ENCODE measurements around the gene HMG20B. TPM values are rescaled to one million over a fixed set of nuclear protein-coding genes. Genes with fewer than 3 reads are reported as not detected.

HMG20B gene
- total and polyA plus RNA-seq, 2 of the 8 experiments (the other 6 are each of a cell fraction or from before 2014, with no cell fraction given), result 42.9 to 74.2 TPM

- ChIA-PET CTCF (ENCODE audit: partially characterized antibody) (interaction anchor here (0.5 to 1.6 kb wide), 4 partner anchors 9 to 49 kb away, joined by 3 to 5 read pairs (median 3); no protein-coding TSS in a partner anchor), POLR2A (ENCODE audit: partially characterized antibody) (interaction anchor here (0.9 to 4.3 kb wide), 2 partner anchors 13 to 15 kb away, joined by 4 to 30 read pairs; partner anchors contain the start of gene TEKTIP1)
- FAIRE-seq (no peak), DNase-seq (ENCODE audit: low read depth in 1 of 2, low spot score in 2 of 2) (no peak)
- H2AK5ac ChIP-seq (ENCODE audit: low read depth, low read length), result no peak overlapping the region
- H2BK12ac ChIP-seq (ENCODE audit: low read depth, low read length), result no peak overlapping the region
- no peak overlapping the region for H2BK5ac ChIP-seq (ENCODE audit: low read depth, low read length)
- no peak overlapping the region for H4K5ac ChIP-seq (ENCODE audit: insufficient read length, low read depth, low read length)
- no peaks in the 10 kb centered on the region for H3K27me3 ChIP-seq (replicated peaks in 1 of 4; ENCODE audit: control insufficient read depth in 3 of 4, extremely low read depth in 1 of 4, insufficient read depth in 3 of 4, low read length in 3 of 4)
- no peak overlapping the region for H3K9ac ChIP-seq (replicated peaks in 1 of 4; ENCODE audit: extremely low read depth in 1 of 4, low read depth in 3 of 4, low read length in 3 of 4)
- no peak overlapping the region for H3K18ac ChIP-seq (ENCODE audit: extremely low read depth, low read length)
- H2BK20ac ChIP-seq (ENCODE audit: low read length), result no peak overlapping the region
- no peak overlapping the region for H3K4me2 ChIP-seq (ENCODE audit: insufficient read depth in 1 of 2, low read depth in 2 of 2, low read length in 2 of 2)
- H3K79me2 ChIP-seq (ENCODE audit: control insufficient read depth in 1 of 2, insufficient read depth in 2 of 2, low read length in 2 of 2), result peaks cover 0 to 21% of the 10 kb centered on the region in 2 experiments; a peak in 3 of 4 replicates
- H3K23me2 ChIP-seq (ENCODE audit: low read depth, low read length), result peaks cover 6% of the 10 kb centered on the region; the same call in 1 of the 2 replicates
- no peak overlapping the region for H2BK15ac ChIP-seq (ENCODE audit: low read length)
- H3K4me3 ChIP-seq (ENCODE audit: extremely low read depth in 1 of 4, insufficient read depth in 2 of 4, low read depth in 3 of 4, low read length in 4 of 4), result no peak overlapping the region
- no peak overlapping the region for H4K91ac ChIP-seq (replicated peaks; ENCODE audit: insufficient read length, low read length)
- no peak overlapping the region for H2AFZ ChIP-seq (ENCODE audit: low read length)
- no peak overlapping the region for H3K23ac ChIP-seq (ENCODE audit: insufficient read length)
- H4K20me1 ChIP-seq (replicated peaks in 1 of 2; ENCODE audit: control insufficient read depth in 1 of 2, insufficient read depth in 2 of 2, low read length in 2 of 2), result peaks cover 0 to 16% of the 10 kb centered on the region in 2 experiments
- no peak overlapping the region for H4K8ac ChIP-seq (ENCODE audit: extremely low read depth, insufficient read depth, low read length)
- WGBS, 2 experiments (ENCODE audit: extremely low coverage in 1 of 2, insufficient coverage in 1 of 2, insufficient read length in 1 of 2, insufficient replicate concordance in 2 of 2, low coverage in 1 of 2, low lambda C conversion rate in 2 of 2, missing lambda C conversion rate in 1 of 2), result 92% methylated on average over 30 of the region's 33 CpGs; no CpG with 5 or more reads in 1 of the 2 experiments
- no peak overlapping the region for H2BK120ac ChIP-seq (replicated peaks; ENCODE audit: low read depth, low read length)
- no peaks in the 10 kb centered on the region; the same call in 1 of the 2 replicates for H3K79me1 ChIP-seq (ENCODE audit: low read depth, low read length)
- H3K36me3 ChIP-seq (ENCODE audit: control insufficient read depth in 2 of 4, insufficient read depth in 4 of 4, low read length in 3 of 4), result peaks cover 0 to 11% (median 3%) of the 10 kb centered on the region in 4 experiments; a peak in 4 of 8 replicates
- H3K9me3 ChIP-seq (ENCODE audit: insufficient read depth in 2 of 2, low read depth in 1 of 2, low read length in 1 of 2), result no peaks in the 10 kb centered on the region
- peaks cover 0 to 17% (median 7%) of the 10 kb centered on the region in 4 experiments; a peak in 6 of 7 replicates for H3K4me1 ChIP-seq (replicated peaks in 1 of 4; ENCODE audit: control insufficient read depth in 3 of 4, insufficient read depth in 4 of 4, low read length in 3 of 4)
- no peak overlapping the region for H3K27ac ChIP-seq (ENCODE audit: low read depth, low read length)
- H3K14ac ChIP-seq (ENCODE audit: insufficient read length), result no peak overlapping the region
- H3K4ac ChIP-seq (replicated peaks; ENCODE audit: insufficient read length, low read depth, low read length), result no peak overlapping the region
- no peak overlapping the region for H3K56ac ChIP-seq (replicated peaks; ENCODE audit: insufficient read length, low read depth, low read length)
- TF ChIP-seq TEAD4 (IDR thresholded peaks at IDR 0.05; ENCODE audit: low read depth, low read length) (no peak), JUN (IDR thresholded peaks at IDR 0.05; ENCODE audit: low read depth, low read length) (no peak), HDAC6 (IDR thresholded peaks at IDR 0.05; ENCODE audit: low read depth, low read length) (no peak), POLR2AphosphoS5 (IDR thresholded peaks at IDR 0.05; ENCODE audit: low read depth, low read length) (no peak), EZH2 (IDR thresholded peaks at IDR 0.05; ENCODE audit: low read depth, low read length, severe bottlenecking) (no peak), RXRA (IDR thresholded peaks at IDR 0.05; ENCODE audit: insufficient read depth, low read depth, low read length) (no peak), RBBP5 (IDR thresholded peaks at IDR 0.05; ENCODE audit: borderline replicate concordance, low read depth, low read length) (no peak), SIX5 (IDR thresholded peaks at IDR 0.05; ENCODE audit: low read depth, low read length) (no peak), JUND (IDR thresholded peaks at IDR 0.05; ENCODE audit: low read length) (no peak), USF2 (IDR thresholded peaks at IDR 0.05; ENCODE audit: low read length) (no peak)
- TF ChIP-seq, protein P1, sequence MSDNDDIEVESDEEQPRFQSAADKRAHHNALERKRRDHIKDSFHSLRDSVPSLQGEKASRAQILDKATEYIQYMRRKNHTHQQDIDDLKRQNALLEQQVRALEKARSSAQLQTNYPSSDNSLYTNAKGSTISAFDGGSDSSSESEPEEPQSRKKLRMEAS (IDR thresholded peaks at IDR 0.05), result no peak
Observed at GRCh38 chr19:3524078-3524842, 48.5 kb upstream of the HMG20B start.
